NOMO-1 treated with dmso at 0.1 percent for 144 hours (cell line): ENCODE data around the gene KRT74.

ENCODE experiments used
- DNase-seq: peaks from one replicate; lab custom pipeline; 2025; ENCODE audit not compliant: unreplicated experiment; lab: John Stamatoyannopoulos, UW

KRT74 gene

GRCh38 chr12:52522346-52523011 lies 51.2 kb downstream of the KRT74 start:
- no peak for DNase-seq

DNA sequence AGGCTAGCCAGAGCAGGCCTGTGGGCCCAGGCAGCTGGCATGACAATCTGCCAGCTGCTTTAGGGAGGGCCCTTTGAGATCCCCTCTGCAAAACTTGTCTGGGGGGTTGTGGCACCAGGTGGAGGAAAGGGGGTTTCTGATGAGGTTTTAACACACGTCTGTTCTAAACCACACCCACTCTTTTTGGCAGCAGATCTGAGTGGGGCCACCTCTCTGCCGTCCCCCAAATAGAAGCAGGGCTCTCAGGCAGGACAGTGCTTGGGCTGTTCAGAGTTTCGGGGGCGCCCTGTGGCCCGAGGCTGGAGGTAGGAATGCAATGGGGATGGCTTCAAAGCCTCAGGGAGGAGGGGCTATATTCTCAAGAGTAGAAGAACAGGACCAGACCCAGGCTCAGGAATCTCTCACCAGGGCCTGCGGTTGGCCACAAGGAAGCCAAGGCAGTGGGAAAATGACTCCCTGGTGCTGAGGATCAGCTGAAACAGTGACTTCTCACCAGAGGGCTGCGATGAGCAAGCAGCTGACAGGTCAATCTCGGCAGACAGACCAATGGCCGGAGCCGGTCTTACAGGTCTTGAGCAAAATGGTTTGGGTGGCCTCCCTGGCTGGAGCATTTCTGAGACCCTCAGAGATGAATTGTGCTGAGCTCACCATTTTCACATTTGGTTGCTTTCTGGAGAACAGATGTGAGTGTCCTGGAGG lies 51.9 kb downstream of the KRT74 start:
- no peak for DNase-seq

DNA sequence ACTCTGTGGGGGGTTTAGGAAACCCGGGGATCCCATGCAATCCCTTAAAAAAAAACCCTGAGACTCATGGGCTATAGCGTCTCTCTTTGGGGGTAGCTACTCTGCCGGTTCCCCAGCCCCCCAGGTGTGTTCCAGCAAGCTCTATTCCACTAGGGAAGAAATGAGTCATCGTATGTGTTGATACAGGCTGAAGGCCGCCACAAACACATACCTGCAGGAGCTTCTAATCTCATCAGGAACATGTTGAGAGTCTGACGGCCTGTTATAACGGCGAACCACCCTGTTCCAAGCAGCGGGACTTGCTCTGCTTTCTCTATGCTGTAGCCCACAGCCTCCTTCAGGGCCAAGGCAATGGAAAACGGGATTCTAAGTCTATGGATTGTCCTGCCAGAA lies 52.5 kb downstream of the KRT74 start:
- DNase-seq: no peak

DNA sequence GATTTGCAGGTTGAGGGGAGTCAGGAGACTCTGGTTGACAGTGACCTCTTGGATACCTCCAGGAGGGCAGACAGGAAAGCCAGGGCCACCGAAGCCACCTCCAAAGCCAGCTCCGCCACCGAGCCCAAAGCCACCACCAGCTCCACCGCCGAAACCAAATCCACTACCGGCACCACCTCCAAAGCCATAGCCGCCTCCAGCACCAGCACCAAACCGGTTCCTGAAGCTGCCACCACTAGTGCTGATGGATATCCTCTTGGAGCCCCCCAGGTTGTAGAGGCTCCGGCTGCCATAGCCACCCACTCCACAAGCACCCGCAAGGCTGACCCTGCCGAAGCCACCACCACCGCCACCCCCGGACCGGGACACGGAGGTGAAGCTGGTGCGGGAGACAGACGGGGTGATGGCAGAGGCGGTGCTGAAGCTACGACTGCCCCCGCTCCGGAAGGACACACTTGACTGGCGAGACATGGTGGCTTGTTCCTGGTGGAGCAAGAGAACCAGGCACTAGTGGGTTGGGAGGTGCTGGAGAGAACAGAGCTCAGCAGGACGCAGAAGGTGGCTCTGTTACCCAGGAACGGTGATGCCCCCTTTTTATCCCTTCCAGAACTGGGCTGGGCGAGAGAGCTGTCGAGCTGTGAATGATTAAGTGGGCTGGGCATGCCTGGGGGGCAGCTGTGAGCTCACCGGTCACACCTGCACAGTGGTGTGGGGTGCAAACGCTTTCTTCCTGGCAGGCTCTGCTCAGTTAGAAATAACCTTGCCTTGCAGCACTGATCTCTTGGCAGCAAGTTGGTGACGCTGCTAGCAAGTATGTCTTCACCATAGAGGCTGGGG lies 53.6 kb downstream of the KRT74 start, which contains the start of gene KRT5:
Gene KRT5, minus strand, starts transcription at position 569 of the 837 bp plus-strand sequence. Its CDS starts 98 bp downstream, at position 471.
- DNase-seq: no peak

DNA sequence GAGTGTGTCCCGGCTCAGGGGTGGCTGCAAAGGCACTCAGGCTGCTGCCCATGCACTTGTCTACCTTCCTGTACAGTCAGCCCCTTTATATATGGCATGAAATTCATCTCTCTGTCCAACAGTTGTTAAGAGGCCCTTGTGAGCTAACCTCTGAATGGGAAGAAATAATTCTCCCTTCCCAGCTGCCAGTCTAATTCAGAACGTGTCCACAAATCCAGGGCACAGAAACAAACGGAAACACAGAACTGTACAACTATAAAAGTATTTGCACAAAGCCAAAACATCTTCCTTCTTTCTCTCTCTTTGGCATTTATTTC lies 54.3 kb downstream of the KRT74 start:
- DNase-seq: no peak

- DNase-seq: no peak
These were observed 54.9 kb downstream of the KRT74 start for GRCh38 chr12:52518574-52519386.

GRCh38 chr12:52517888-52518287 lies 55.8 kb downstream of the KRT74 start:
- no peak for DNase-seq

DNA sequence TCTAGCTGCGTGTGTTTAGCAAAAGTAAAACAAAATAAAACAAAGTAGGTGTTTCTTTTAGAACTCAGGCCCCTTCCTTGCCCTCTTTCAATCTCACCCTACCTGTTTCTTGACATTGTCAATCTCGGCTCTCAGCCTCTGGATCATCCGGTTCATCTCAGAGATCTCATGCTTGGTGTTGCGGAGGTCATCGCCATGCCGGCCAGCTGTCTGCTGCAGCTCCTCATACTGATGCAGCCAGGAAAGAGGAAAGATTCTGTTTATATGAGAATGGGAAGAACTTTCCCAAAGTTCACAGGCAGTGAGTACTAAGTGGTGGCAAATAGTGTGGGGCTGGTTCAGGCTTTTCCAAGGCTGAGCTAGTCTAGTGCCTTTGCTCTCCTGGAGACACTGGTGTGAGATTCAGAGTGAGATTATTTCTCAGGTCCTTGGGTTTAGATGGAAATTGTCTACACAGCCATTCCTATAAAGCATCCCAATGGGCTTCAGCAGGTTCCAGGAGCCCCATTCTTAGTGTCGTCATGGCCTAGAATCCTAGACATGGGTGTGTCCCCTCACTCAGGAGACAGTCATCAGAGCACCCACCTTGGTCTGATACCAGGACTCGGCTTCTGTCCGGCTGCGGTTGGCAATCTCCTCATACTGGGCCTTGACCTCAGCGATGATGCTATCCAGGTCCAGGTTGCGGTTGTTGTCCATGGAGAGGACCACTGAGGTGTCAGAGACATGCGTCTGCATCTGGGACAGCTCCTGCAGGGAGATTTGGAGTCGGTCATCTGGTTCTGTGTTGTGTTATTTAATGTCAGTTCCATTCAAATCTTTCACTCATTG lies 56.4 kb downstream of the KRT74 start:
- no peak for DNase-seq

GRCh38 chr12:52515927-52516831 lies 57.5 kb downstream of the KRT74 start:
- DNase-seq: no peak
